ENCODE results near the gene FIGLA. TPM values are rescaled to one million over a fixed set of nuclear protein-coding genes. Genes with fewer than 3 reads are reported as not detected.
A peak's percentile ranks its signal among the peaks of the same experiment; 100 is the strongest.

FIGLA gene
- total and polyA plus RNA-seq, 2 experiments from 2014 or later: not detected

DNA sequence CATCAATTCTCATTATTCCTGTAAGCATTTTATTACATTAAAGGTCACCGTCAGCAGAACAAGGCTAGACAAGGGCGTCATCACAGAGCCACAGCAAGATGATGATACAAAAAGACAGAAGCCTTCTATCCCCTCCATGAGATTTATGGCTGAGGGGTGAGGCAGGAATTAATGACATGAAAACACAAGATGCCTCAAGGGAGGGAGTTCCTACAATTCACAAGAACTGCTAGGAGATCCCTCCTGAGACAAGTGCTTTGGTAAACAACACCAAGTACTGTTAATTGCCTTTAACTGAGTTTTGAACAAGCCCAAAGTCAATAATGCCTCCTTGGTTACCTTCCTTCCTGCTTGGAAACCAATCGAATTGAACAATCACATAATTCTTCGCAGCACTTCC is 36.5 kb downstream of the FIGLA start (continued):
- TF ChIP-seq, protein P1, sequence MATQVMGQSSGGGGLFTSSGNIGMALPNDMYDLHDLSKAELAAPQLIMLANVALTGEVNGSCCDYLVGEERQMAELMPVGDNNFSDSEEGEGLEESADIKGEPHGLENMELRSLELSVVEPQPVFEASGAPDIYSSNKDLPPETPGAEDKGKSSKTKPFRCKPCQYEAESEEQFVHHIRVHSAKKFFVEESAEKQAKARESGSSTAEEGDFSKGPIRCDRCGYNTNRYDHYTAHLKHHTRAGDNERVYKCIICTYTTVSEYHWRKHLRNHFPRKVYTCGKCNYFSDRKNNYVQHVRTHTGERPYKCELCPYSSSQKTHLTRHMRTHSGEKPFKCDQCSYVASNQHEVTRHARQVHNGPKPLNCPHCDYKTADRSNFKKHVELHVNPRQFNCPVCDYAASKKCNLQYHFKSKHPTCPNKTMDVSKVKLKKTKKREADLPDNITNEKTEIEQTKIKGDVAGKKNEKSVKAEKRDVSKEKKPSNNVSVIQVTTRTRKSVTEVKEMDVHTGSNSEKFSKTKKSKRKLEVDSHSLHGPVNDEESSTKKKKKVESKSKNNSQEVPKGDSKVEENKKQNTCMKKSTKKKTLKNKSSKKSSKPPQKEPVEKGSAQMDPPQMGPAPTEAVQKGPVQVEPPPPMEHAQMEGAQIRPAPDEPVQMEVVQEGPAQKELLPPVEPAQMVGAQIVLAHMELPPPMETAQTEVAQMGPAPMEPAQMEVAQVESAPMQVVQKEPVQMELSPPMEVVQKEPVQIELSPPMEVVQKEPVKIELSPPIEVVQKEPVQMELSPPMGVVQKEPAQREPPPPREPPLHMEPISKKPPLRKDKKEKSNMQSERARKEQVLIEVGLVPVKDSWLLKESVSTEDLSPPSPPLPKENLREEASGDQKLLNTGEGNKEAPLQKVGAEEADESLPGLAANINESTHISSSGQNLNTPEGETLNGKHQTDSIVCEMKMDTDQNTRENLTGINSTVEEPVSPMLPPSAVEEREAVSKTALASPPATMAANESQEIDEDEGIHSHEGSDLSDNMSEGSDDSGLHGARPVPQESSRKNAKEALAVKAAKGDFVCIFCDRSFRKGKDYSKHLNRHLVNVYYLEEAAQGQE (IDR thresholded peaks at IDR 0.05; ENCODE audit: unreplicated experiment): no peak

DNA sequence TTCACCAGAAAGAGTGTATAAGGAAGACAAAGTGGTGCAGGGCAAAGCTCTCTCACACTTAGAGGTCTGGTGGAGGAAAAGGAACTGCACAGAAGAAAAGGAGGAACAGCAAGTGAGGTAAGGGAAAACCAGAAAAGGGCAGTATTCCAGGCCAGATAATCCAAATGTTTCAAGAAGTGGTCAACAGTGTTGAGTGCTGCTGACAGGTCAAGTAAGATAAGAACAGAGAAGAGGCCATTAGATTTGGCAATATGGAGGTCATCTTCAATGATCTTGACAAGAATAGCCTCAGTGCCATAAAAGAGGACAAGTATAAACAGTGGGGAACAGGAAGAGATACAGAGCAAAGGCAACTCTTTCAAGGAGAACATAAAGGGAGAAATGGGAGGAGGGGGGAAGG is 37.4 kb downstream of the FIGLA start:
- peaks cover 96% of the 10 kb centered on the region for H4K20me1 ChIP-seq (replicated peaks; ENCODE audit: insufficient read depth)
- no peaks in the 10 kb centered on the region for H3K27me3 ChIP-seq (ENCODE audit: insufficient read depth)
- Mint-ChIP-seq H3K27ac (no peak overlapping the region), H3K36me3 (ENCODE audit: low read depth) (peaks cover 8% of the 10 kb centered on the region), H3K4me3 (no peak overlapping the region), H3K9me3 (no peaks in the 10 kb centered on the region), H3K27me3 (ENCODE audit: insufficient read depth, low read depth, poor library complexity) (peaks cover 4% of the 10 kb centered on the region), H3K4me1 (peaks cover 50% of the 10 kb centered on the region)
- H3K4me3 ChIP-seq: no peak overlapping the region
- H3K9me2 ChIP-seq (ENCODE audit: insufficient read depth): 0 out of 2 replicates have a peak, but pooled peaks cover 3% of the 10 kb centered on the region
- peak overlapping the region; percentile 16; the same call in 1 of the 2 replicates for H3K4me2 ChIP-seq
- H2AFZ ChIP-seq: no peak overlapping the region
- TF ChIP-seq ZNF331 (CRISPR knock-in tag; IDR thresholded peaks at IDR 0.05; ENCODE audit: low read depth) (no peak), EZH2phosphoT487 (IDR thresholded peaks at IDR 0.05; ENCODE audit: unreplicated experiment) (no peak), STAT1 (IDR thresholded peaks at IDR 0.05; ENCODE audit: unreplicated experiment) (no peak), NANOG (IDR thresholded peaks at IDR 0.05; ENCODE audit: borderline replicate concordance) (no peak), POLR2AphosphoS5 (IDR thresholded peaks at IDR 0.05; ENCODE audit: low read depth) (no peak), CREB1 (CRISPR knock-in tag; IDR thresholded peaks at IDR 0.05; ENCODE audit: low read depth) (no peak), CTCF (conservative IDR thresholded peaks at IDR 0.05; ENCODE audit: low read depth in 2 of 2) (no peak)
- TF ChIP-seq, protein P1 (IDR thresholded peaks at IDR 0.05; ENCODE audit: unreplicated experiment): no peak
- TF ChIP-seq, protein P2, sequence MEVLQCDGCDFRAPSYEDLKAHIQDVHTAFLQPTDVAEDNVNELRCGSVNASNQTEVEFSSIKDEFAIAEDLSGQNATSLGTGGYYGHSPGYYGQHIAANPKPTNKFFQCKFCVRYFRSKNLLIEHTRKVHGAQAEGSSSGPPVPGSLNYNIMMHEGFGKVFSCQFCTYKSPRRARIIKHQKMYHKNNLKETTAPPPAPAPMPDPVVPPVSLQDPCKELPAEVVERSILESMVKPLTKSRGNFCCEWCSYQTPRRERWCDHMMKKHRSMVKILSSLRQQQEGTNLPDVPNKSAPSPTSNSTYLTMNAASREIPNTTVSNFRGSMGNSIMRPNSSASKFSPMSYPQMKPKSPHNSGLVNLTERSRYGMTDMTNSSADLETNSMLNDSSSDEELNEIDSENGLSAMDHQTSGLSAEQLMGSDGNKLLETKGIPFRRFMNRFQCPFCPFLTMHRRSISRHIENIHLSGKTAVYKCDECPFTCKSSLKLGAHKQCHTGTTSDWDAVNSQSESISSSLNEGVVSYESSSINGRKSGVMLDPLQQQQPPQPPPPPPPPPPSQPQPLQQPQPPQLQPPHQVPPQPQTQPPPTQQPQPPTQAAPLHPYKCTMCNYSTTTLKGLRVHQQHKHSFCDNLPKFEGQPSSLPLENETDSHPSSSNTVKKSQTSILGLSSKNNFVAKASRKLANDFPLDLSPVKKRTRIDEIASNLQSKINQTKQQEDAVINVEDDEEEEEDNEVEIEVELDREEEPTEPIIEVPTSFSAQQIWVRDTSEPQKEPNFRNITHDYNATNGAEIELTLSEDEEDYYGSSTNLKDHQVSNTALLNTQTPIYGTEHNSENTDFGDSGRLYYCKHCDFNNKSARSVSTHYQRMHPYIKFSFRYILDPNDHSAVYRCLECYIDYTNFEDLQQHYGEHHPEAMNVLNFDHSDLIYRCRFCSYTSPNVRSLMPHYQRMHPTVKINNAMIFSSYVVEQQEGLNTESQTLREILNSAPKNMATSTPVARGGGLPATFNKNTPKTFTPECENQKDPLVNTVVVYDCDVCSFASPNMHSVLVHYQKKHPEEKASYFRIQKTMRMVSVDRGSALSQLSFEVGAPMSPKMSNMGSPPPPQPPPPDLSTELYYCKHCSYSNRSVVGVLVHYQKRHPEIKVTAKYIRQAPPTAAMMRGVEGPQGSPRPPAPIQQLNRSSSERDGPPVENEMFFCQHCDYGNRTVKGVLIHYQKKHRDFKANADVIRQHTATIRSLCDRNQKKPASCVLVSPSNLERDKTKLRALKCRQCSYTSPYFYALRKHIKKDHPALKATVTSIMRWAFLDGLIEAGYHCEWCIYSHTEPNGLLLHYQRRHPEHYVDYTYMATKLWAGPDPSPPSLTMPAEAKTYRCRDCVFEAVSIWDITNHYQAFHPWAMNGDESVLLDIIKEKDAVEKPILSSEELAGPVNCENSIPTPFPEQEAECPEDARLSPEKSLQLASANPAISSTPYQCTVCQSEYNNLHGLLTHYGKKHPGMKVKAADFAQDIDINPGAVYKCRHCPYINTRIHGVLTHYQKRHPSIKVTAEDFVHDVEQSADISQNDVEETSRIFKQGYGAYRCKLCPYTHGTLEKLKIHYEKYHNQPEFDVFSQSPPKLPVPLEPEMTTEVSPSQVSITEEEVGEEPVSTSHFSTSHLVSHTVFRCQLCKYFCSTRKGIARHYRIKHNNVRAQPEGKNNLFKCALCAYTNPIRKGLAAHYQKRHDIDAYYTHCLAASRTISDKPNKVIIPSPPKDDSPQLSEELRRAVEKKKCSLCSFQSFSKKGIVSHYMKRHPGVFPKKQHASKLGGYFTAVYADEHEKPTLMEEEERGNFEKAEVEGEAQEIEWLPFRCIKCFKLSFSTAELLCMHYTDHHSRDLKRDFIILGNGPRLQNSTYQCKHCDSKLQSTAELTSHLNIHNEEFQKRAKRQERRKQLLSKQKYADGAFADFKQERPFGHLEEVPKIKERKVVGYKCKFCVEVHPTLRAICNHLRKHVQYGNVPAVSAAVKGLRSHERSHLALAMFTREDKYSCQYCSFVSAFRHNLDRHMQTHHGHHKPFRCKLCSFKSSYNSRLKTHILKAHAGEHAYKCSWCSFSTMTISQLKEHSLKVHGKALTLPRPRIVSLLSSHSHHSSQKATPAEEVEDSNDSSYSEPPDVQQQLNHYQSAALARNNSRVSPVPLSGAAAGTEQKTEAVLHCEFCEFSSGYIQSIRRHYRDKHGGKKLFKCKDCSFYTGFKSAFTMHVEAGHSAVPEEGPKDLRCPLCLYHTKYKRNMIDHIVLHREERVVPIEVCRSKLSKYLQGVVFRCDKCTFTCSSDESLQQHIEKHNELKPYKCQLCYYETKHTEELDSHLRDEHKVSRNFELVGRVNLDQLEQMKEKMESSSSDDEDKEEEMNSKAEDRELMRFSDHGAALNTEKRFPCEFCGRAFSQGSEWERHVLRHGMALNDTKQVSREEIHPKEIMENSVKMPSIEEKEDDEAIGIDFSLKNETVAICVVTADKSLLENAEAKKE (CRISPR knock-in tag; IDR thresholded peaks at IDR 0.05): no peak
- ATAC-seq (no peak), DNase-seq (ENCODE audit: low spot score) (no peak)
- H3K79me2 ChIP-seq (replicated peaks; ENCODE audit: insufficient read depth): peaks cover 100% of the 10 kb centered on the region
- H3K27ac ChIP-seq (ENCODE audit: low read depth): no peak overlapping the region
- H3K36me3 ChIP-seq (ENCODE audit: insufficient read depth): no peaks in the 10 kb centered on the region
- peaks cover 70% of the 10 kb centered on the region for H3K4me1 ChIP-seq (ENCODE audit: insufficient read depth)
- no peaks in the 10 kb centered on the region for H3F3A ChIP-seq (replicated peaks; ENCODE audit: low read depth)

Measured in GM23338 (cell line).